CD4-positive, alpha-beta T cell treated with Interleukin-10 for 1 hour (primary cell): ENCODE data around the gene EHD1.

Source experiments
- DNase-seq: peaks from one replicate; pipeline ENCODE4 v3.0.0-alpha.2; 2020

Gene EHD1

GRCh38 chr11:64888729-64889511 lies 10.5 kb upstream of the EHD1 start:
- no peak for DNase-seq

- no peak for DNase-seq
Observed at GRCh38 chr11:64888406-64888728, 9.9 kb upstream of the EHD1 start.

- DNase-seq: peak; percentile 86
Observed at GRCh38 chr11:64887757-64888405, 9.5 kb upstream of the EHD1 start.

- DNase-seq: no peak
Observed at GRCh38 chr11:64887234-64887756, 8.9 kb upstream of the EHD1 start.

- DNase-seq: peak; percentile 60
Observed at GRCh38 chr11:64885367-64886286, 7.2 kb upstream of the EHD1 start.

GRCh38 chr11:64884019-64884418 lies 5.6 kb upstream of the EHD1 start:
- no peak for DNase-seq

GRCh38 chr11:64883575-64883974 lies 5.2 kb upstream of the EHD1 start:
- DNase-seq: no peak

GRCh38 chr11:64882243-64882642 lies 3.8 kb upstream of the EHD1 start:
- DNase-seq: no peak

GRCh38 chr11:64881476-64881875 lies 3.1 kb upstream of the EHD1 start:
- DNase-seq: no peak

- DNase-seq: peak; percentile 64
Observed at GRCh38 chr11:64880240-64881001, 2.0 kb upstream of the EHD1 start.

GRCh38 chr11:64879244-64879900 lies 951 bp upstream of the EHD1 start:
- DNase-seq: no peak

GRCh38 chr11:64878223-64878493 lies 263 bp downstream of the EHD1 start:
- DNase-seq: no peak

- DNase-seq: no peak
Observed at GRCh38 chr11:64877390-64878222, 815 bp downstream of the EHD1 start.

- DNase-seq: no peak
Observed at GRCh38 chr11:64876835-64877341, 1.5 kb downstream of the EHD1 start.

GRCh38 chr11:64876229-64876750 lies 2.1 kb downstream of the EHD1 start:
- DNase-seq: no peak

GRCh38 chr11:64875369-64876228 lies 2.8 kb downstream of the EHD1 start:
- DNase-seq: no peak

- peak; percentile 62 for DNase-seq
Observed at GRCh38 chr11:64874308-64875240, 3.8 kb downstream of the EHD1 start.

- DNase-seq: no peak
Observed at GRCh38 chr11:64872790-64873488, 5.5 kb downstream of the EHD1 start.
